Fibroblast of lung (primary cell): Measurements from ENCODE around the gene GPX2.

Source experiments
- EZH2 ChIP-seq: IDR thresholded peaks from 2 replicates; pipeline ENCODE4 v1.5.1; 2012; ENCODE audit warnings: low read length, control low read depth, mild to moderate bottlenecking; ENCODE audit errors: missing control alignments
- TF ChIP-seq, protein P1 (sequence below), 2 donors: IDR thresholded peaks in 1 of 2; conservative IDR thresholded peaks in 1 of 2; 1 replicate in 1 of 2; 2 replicates in 1 of 2; pipeline ENCODE4 v1.5.1; 2011 to 2012; ENCODE audit warnings: low read length in 2 of 2, control low read depth in 1 of 2, inconsistent platforms in 1 of 2, low read depth in 1 of 2, mild to moderate bottlenecking in 1 of 2

DNA sequence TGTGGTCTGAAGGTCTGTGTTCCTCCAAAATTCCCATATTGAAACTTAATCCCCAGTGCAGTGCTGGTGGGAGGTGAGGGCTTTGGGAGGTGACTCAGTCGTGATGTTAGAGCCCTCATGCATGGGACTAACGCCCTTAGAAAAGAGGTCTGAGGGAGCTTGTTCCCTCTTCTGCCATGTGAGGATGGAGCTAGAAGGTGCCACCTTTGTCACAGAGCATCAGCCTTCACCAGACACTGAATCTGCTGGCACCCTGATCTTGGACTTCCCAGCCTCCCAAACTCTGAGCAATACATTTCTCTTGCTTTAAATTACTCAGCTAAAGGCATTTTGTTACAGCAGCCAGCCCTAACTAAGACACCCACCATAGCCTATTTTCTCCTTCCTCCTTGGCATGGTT lies 15.7 kb upstream of the GPX2 start:
- TF ChIP-seq, protein P1, sequence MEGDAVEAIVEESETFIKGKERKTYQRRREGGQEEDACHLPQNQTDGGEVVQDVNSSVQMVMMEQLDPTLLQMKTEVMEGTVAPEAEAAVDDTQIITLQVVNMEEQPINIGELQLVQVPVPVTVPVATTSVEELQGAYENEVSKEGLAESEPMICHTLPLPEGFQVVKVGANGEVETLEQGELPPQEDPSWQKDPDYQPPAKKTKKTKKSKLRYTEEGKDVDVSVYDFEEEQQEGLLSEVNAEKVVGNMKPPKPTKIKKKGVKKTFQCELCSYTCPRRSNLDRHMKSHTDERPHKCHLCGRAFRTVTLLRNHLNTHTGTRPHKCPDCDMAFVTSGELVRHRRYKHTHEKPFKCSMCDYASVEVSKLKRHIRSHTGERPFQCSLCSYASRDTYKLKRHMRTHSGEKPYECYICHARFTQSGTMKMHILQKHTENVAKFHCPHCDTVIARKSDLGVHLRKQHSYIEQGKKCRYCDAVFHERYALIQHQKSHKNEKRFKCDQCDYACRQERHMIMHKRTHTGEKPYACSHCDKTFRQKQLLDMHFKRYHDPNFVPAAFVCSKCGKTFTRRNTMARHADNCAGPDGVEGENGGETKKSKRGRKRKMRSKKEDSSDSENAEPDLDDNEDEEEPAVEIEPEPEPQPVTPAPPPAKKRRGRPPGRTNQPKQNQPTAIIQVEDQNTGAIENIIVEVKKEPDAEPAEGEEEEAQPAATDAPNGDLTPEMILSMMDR (conservative IDR thresholded peaks at IDR 0.05 in 1 of 2, IDR thresholded peaks at IDR 0.05 in 1 of 2; ENCODE audit: low read depth in 1 of 2, low read length in 2 of 2): no peak
- no peak for TF ChIP-seq EZH2
